ENCODE results near the gene HS3ST2.

DNA sequence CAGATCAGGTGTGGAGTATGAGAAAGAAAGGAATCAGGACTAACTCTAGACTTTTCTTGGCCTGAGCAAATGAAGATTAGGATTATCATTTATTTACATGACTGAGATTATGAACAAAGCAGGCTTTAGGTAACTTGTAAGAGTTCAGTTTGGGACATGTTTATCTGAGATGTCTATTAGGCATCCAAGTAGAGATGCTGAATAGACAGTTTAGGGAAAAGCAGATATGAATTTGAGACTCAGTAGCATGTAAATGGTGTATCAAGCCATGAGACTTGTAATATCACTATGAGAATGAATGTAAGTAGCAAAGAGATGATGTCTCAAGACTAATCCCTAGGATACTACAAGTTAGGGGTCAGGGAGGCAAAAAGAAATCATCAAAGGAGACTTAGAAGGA, 8.6 kb upstream of the HS3ST2 start:
- TF ChIP-seq, protein P1, sequence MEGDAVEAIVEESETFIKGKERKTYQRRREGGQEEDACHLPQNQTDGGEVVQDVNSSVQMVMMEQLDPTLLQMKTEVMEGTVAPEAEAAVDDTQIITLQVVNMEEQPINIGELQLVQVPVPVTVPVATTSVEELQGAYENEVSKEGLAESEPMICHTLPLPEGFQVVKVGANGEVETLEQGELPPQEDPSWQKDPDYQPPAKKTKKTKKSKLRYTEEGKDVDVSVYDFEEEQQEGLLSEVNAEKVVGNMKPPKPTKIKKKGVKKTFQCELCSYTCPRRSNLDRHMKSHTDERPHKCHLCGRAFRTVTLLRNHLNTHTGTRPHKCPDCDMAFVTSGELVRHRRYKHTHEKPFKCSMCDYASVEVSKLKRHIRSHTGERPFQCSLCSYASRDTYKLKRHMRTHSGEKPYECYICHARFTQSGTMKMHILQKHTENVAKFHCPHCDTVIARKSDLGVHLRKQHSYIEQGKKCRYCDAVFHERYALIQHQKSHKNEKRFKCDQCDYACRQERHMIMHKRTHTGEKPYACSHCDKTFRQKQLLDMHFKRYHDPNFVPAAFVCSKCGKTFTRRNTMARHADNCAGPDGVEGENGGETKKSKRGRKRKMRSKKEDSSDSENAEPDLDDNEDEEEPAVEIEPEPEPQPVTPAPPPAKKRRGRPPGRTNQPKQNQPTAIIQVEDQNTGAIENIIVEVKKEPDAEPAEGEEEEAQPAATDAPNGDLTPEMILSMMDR (IDR thresholded peaks at IDR 0.05): no peak
- no peak for TF ChIP-seq POLR2A (IDR thresholded peaks at IDR 0.05)
